Neural progenitor cell (in vitro differentiated cells): ENCODE results near the gene ATXN7. TPM values are rescaled to one million over a fixed set of nuclear protein-coding genes. Genes with fewer than 3 reads are reported as not detected.

ENCODE experiments used
- DNase-seq: peaks from one replicate; pipeline ENCODE4 v3.0.0-alpha.2; 2016; ENCODE audit warnings: low spot score
- H2AFZ ChIP-seq: fragments of 200-600 bp; sonication (generic); replicated peaks from 2 replicates; pipeline ENCODE4 v1.6.1; 2016; ENCODE audit warnings: antibody characterized with exemption
- H3F3A ChIP-seq: fragments of 200-600 bp; sonication (generic); 2 replicates; pipeline ENCODE4 v1.6.1; 2016; ENCODE audit warnings: antibody characterized with exemption, low read depth
- H3K27ac ChIP-seq: fragments of 200-600 bp; sonication (generic); 2 replicates; pipeline ENCODE4 v1.5.1; 2016; ENCODE audit warnings: mild to moderate bottlenecking
- H3K27me3 ChIP-seq: fragments of 200-600 bp; sonication (generic); 2 replicates; pipeline ENCODE4 v1.6.1; 2016; ENCODE audit warnings: mild to moderate bottlenecking, moderate library complexity
- H3K36me3 ChIP-seq: fragments of 200-600 bp; sonication (generic); 2 replicates; pipeline ENCODE4 v1.5.1; 2016
- H3K4me1 ChIP-seq: fragments of 200-600 bp; sonication (generic); 2 replicates; pipeline ENCODE4 v1.6.1; 2016; ENCODE audit warnings: mixed run types
- H3K4me2 ChIP-seq: fragments of 200-600 bp; sonication (generic); 2 replicates; pipeline ENCODE4 v1.6.1; 2016
- H3K4me3 ChIP-seq: fragments of 200-600 bp; sonication (generic); 2 replicates; pipeline ENCODE4 v1.5.1; 2016
- H3K79me2 ChIP-seq: fragments of 200-600 bp; sonication (generic); 2 replicates; pipeline ENCODE4 v1.6.1; 2016; ENCODE audit warnings: low read depth
- H3K9ac ChIP-seq: fragments of 200-600 bp; sonication (generic); 2 replicates; pipeline ENCODE4 v1.6.1; 2016
- H3K9me3 ChIP-seq: fragments of 200-600 bp; sonication (generic); 2 replicates; pipeline ENCODE4 v1.5.1; 2016; ENCODE audit warnings: low read depth
- H4K20me1 ChIP-seq: fragments of 200-600 bp; sonication (generic); 2 replicates; pipeline ENCODE4 v1.6.1; 2016; ENCODE audit warnings: low read depth
- H3K27ac Mint-ChIP-seq: 3 replicates; pipeline ENCODE4 v1.8.0; 2021; ENCODE audit warnings: mixed read lengths
- H3K27me3 Mint-ChIP-seq: 2 replicates; pipeline ENCODE4 v1.8.0; 2022; ENCODE audit warnings: low read depth, mild to moderate bottlenecking, inconsistent platforms, moderate library complexity, mixed read lengths; ENCODE audit not compliant: insufficient read depth
- H3K36me3 Mint-ChIP-seq: 3 replicates; pipeline ENCODE4 v1.8.0; 2021; ENCODE audit warnings: mixed read lengths
- H3K4me1 Mint-ChIP-seq: 3 replicates; pipeline ENCODE4 v1.8.0; 2021; ENCODE audit warnings: mixed read lengths
- H3K4me3 Mint-ChIP-seq: 3 replicates; pipeline ENCODE4 v1.8.0; 2021; ENCODE audit warnings: mild to moderate bottlenecking, moderate library complexity, mixed read lengths
- H3K9me3 Mint-ChIP-seq: 3 replicates; pipeline ENCODE4 v1.8.0; 2020; ENCODE audit warnings: mixed read lengths
- CTCF ChIP-seq: fragments of 200-600 bp; sonication (generic); IDR thresholded peaks from 2 replicates; pipeline ENCODE4 v1.5.1; 2017; ENCODE audit warnings: antibody characterized with exemption, mild to moderate bottlenecking
- EZH2 ChIP-seq: fragments of 200-600 bp; sonication (generic); IDR thresholded peaks from 2 replicates; pipeline ENCODE4 v1.6.1; 2017; ENCODE audit warnings: antibody characterized with exemption, mild to moderate bottlenecking, moderate library complexity
- EZH2phosphoT487 ChIP-seq: fragments of 200-600 bp; sonication (generic); IDR thresholded peaks from 2 replicates; pipeline ENCODE4 v1.6.1; 2017; ENCODE audit warnings: antibody characterized with exemption
- total RNA-seq: library from RNA; depleted of rRNA; stranded (reverse); fragments of >200 nt; gene quantifications from 2 replicates; pipeline ENCODE4 v1.2.3, GENCODE V29; 2015; ENCODE audit warnings: low replicate concordance

Gene ATXN7
- total RNA-seq, 1 donor from 2014 or later, result 30.4 TPM

DNA sequence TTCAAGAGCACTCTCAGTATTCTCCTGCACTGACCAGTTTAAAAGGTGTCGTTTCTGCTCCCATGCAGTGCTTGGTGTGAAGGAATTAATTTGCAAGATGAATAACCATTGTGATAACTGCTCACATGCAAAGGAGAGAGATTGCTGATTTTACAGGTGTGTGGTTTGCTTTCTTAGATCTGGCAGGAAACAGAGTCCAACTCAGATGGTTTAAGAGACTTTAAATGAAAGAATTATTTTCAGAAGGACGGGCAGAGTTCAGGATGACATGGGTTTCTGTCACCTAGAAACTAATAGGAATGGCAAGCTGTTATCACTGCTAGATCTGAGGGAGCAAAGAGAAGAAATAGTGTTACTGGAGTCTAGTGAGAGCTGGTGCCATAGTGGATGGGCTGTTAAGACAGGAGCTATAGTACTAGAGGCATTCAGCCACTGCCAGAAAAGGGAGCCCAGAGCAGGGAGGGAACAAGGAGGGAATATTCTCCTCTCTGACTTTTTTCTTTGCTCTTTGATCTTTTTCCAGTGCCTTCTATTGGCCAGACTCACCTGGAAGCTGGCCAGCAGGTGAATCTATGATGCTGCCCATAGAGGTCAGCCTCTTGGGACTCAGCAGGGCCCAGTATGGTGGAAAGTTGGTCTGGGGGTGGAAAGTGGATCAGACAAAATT, 14.9 kb downstream of the ATXN7 start:
- peaks cover 79% of the 10 kb centered on the region for H4K20me1 ChIP-seq
- no peaks in the 10 kb centered on the region for H3K36me3 ChIP-seq
- H3K27ac ChIP-seq, result no peak overlapping the region
- no peaks in the 10 kb centered on the region for H3K9me3 Mint-ChIP-seq
- no peak for DNase-seq
- H3F3A ChIP-seq, result no peaks in the 10 kb centered on the region
- TF ChIP-seq EZH2, result no peak
- TF ChIP-seq EZH2phosphoT487, result no peak
- no peak for TF ChIP-seq CTCF
- H3K4me1 ChIP-seq, result peaks cover 20% of the 10 kb centered on the region
- peak overlapping the region; percentile 12 for H3K9ac ChIP-seq
- H3K4me2 ChIP-seq, result no peak overlapping the region
- H3K9me3 ChIP-seq, result no peaks in the 10 kb centered on the region
- H3K4me3 Mint-ChIP-seq, result no peak overlapping the region
- no peaks in the 10 kb centered on the region for H3K27me3 ChIP-seq
- H3K36me3 Mint-ChIP-seq, result peaks cover 5% of the 10 kb centered on the region
- no peak overlapping the region for H2AFZ ChIP-seq
- no peak overlapping the region for H3K4me3 ChIP-seq
- H3K27ac Mint-ChIP-seq, result no peak overlapping the region
- H3K27me3 Mint-ChIP-seq, result no peaks in the 10 kb centered on the region
- peaks cover 37% of the 10 kb centered on the region for H3K4me1 Mint-ChIP-seq
- H3K79me2 ChIP-seq, result peaks cover 97% of the 10 kb centered on the region

DNA sequence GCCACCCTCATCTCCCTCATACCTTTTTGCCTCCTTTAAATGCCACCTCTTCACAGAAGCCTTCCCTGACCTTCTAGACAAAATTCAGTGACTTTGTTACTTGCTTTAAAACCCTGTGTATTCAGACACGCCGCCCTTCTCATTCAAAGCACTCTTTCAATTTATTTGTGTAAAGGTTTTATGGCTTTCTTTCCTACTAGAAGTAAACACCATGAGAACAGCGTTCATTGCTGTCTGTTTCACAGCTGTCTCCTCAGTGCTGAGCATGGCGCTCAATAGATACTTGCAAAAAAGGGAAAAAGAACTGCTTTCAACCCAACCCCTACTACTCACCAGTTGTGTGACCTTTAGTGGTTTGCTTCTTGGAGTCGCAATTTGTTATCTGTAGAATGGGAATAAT, 17.0 kb downstream of the ATXN7 start:
- H3K9ac ChIP-seq, result no peak overlapping the region
- no peak overlapping the region for H3K27ac Mint-ChIP-seq

DNA sequence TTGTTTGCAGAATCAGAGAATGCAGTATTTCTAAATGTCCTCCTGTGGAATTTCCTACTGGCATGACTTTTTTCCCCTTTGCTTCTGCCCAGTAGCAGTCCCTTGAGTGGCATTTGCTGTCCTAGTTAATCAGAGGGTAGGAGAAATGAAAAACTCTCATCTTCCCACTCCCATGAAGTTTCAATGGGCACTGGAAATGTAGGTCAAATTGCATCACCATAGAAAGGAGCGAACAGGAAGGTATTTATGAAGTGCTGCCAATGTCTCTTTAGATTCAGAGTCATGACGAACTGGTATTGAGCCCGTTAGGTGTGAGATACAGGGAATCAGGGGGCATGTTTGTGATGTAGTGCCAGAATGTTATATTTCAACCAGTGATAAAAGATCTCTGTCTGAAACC, 23.2 kb downstream of the ATXN7 start:
- no peak for TF ChIP-seq EZH2phosphoT487
- no peak for TF ChIP-seq CTCF
- TF ChIP-seq EZH2, result no peak
- Histone ChIP-seq H3K9ac (no peak overlapping the region), H3K9me3 (no peaks in the 10 kb centered on the region), H4K20me1 (peaks cover 38% of the 10 kb centered on the region), H3F3A (no peaks in the 10 kb centered on the region), H3K27me3 (no peaks in the 10 kb centered on the region), H3K4me2 (no peak overlapping the region), H3K4me1 (no peaks in the 10 kb centered on the region), H3K27ac (no peak overlapping the region), H2AFZ (no peak overlapping the region), H3K79me2 (peaks cover 50% of the 10 kb centered on the region), H3K4me3 (no peak overlapping the region), H3K36me3 (no peaks in the 10 kb centered on the region)
- Mint-ChIP-seq H3K9me3 (no peaks in the 10 kb centered on the region), H3K4me3 (no peak overlapping the region), H3K36me3 (peaks cover 4% of the 10 kb centered on the region), H3K27me3 (no peaks in the 10 kb centered on the region), H3K4me1 (peaks cover 2% of the 10 kb centered on the region), H3K27ac (no peak overlapping the region)
- DNase-seq, result no peak

More for the DNA sequence above, 17.0 kb downstream of the ATXN7 start:
- Histone ChIP-seq H3F3A (no peaks in the 10 kb centered on the region), H3K27me3 (no peaks in the 10 kb centered on the region), H4K20me1 (peaks cover 69% of the 10 kb centered on the region), H3K4me1 (peaks cover 20% of the 10 kb centered on the region), H2AFZ (no peak overlapping the region), H3K9me3 (no peaks in the 10 kb centered on the region), H3K27ac (no peak overlapping the region), H3K36me3 (no peaks in the 10 kb centered on the region), H3K4me3 (no peak overlapping the region), H3K79me2 (peaks cover 84% of the 10 kb centered on the region), H3K4me2 (no peak overlapping the region)
- Mint-ChIP-seq H3K4me1 (peaks cover 32% of the 10 kb centered on the region), H3K9me3 (no peaks in the 10 kb centered on the region), H3K36me3 (no peaks in the 10 kb centered on the region), H3K27me3 (no peaks in the 10 kb centered on the region), H3K4me3 (no peak overlapping the region)
- DNase-seq, result no peak
- TF ChIP-seq CTCF (no peak), EZH2phosphoT487 (no peak), EZH2 (no peak)
